Erythroblast (primary cell): ENCODE data around the gene ACTR2.

ENCODE experiments used
- GATA1 ChIP-seq: IDR thresholded peaks from 2 replicates; pipeline ENCODE4 v1.6.1; 2011; ENCODE audit warnings: low read depth, mild to moderate bottlenecking, control low read depth, low read length, moderate library complexity
- POLR2A ChIP-seq: IDR thresholded peaks from 2 replicates; pipeline ENCODE4 v1.6.1; 2011; ENCODE audit warnings: mild to moderate bottlenecking, low read length

GRCh38 chr2:65320042-65320725, 92.6 kb downstream of the ACTR2 start:
- TF ChIP-seq POLR2A (no peak), GATA1 (no peak)
